ENCODE results near the gene ZBTB5.

- no peak for TF ChIP-seq EP300 (IDR thresholded peaks at IDR 0.05)
- no peak for TF ChIP-seq CTCF (IDR thresholded peaks at IDR 0.05)
Observed at GRCh38 chr9:37413311-37413710, 51.9 kb downstream of the ZBTB5 start.

Data from ovary (tissue), 3 donors.